Spleen (tissue), 11 donors: ENCODE data around the gene BRD3. TPM values are rescaled to one million over a fixed set of nuclear protein-coding genes. Genes with fewer than 3 reads are reported as not detected.
A peak's percentile ranks its signal among the peaks of the same experiment; 100 is the strongest.

Experiments used
- DNase-seq: peaks from one replicate; pipeline ENCODE4 v3.0.0-alpha.2; 2020
- H3K27ac ChIP-seq, 8 donors: fragments of 200-600 bp; sonication (generic) in 7 of 8; 1 replicate in 4 of 8; 2 replicates in 4 of 8; pipeline versions ENCODE4 v1.5.0 to v1.8.0; 2016 to 2021; ENCODE audit warnings: inconsistent platforms in 4 of 8, mild to moderate bottlenecking in 4 of 8, moderate library complexity in 1 of 8
- H3K27me3 ChIP-seq, 7 donors: fragments of 200-600 bp; sonication (generic) in 6 of 7; replicated peaks in 1 of 7; 1 replicate in 4 of 7; 2 replicates in 3 of 7; pipeline versions ENCODE4 v1.5.0 to v1.8.0; 2016 to 2021; ENCODE audit warnings: inconsistent platforms in 3 of 7, mild to moderate bottlenecking in 1 of 7
- H3K36me3 ChIP-seq, 6 donors: fragments of 200-600 bp; sonication (generic) in 5 of 6; 1 replicate in 4 of 6; 2 replicates in 2 of 6; pipeline versions ENCODE4 v1.5.0 to v1.8.0; 2016 to 2021; ENCODE audit warnings: inconsistent platforms in 2 of 6
- H3K4me1 ChIP-seq, 6 donors: fragments of 200-600 bp; sonication (generic) in 5 of 6; 1 replicate in 3 of 6; 2 replicates in 3 of 6; pipeline versions ENCODE4 v1.5.0 to v1.8.0; 2016 to 2021; ENCODE audit warnings: inconsistent platforms in 3 of 6
- H3K4me3 ChIP-seq, 8 donors: fragments of 200-600 bp; sonication (generic) in 7 of 8; 1 replicate in 4 of 8; 2 replicates in 4 of 8; pipeline versions ENCODE4 v1.5.0 to v1.8.0; 2016 to 2021; ENCODE audit warnings: inconsistent platforms in 4 of 8, mild to moderate bottlenecking in 4 of 8, moderate library complexity in 2 of 8
- H3K9me3 ChIP-seq, 8 donors: fragments of 200-600 bp; sonication (generic) in 7 of 8; 1 replicate in 4 of 8; 2 replicates in 4 of 8; pipeline versions ENCODE4 v1.5.0 to v1.8.0; 2016 to 2021; ENCODE audit warnings: inconsistent platforms in 4 of 8
- CTCF ChIP-seq, 11 experiments: fragments of 200-600 bp in 7 of 11; fragments of 450-650 bp in 4 of 11; sonication (generic) in 4 of 11; IDR thresholded peaks in 8 of 11; conservative IDR thresholded peaks in 3 of 11; 1 replicate in 7 of 11; 2 replicates in 4 of 11; pipeline versions ENCODE4 v1.4.0 to v1.8.0; 2016 to 2021; ENCODE audit warnings: antibody characterized with exemption in 11 of 11, inconsistent platforms in 4 of 11, mild to moderate bottlenecking in 1 of 11
- POLR2A ChIP-seq, 3 donors: fragments of 450-650 bp; IDR thresholded peaks; one replicate each; pipeline ENCODE4 v1.5.1; 2017; ENCODE audit warnings: antibody characterized with exemption in 3 of 3, mild to moderate bottlenecking in 1 of 3
- POLR2AphosphoS5 ChIP-seq, 3 donors: sonication (generic); formaldehyde crosslinking; IDR thresholded peaks; one replicate each; pipeline ENCODE4 v1.5.1; 2017; ENCODE audit warnings: antibody characterized with exemption in 3 of 3
- WGBS, 5 donors: extraction: QIAGEN DNeasy Blood & Tissue Kit in 3 of 5; methylation state at CpG; one replicate each; pipeline versions ENCODE4 v1.1.5 to v1.1.7; 2013 to 2018; 5-methylcytosine and 5-hydroxymethylcytosine counted together
- intact Hi-C: fragments of 100-400 bp; cut with DNase I; formaldehyde crosslinking; loops from one replicate; pipeline ENCODE4 v1.15.0; 2023; ENCODE audit warnings: low total_unique reads
- polyA plus RNA-seq, 3 donors: library from polyadenylated mRNA; stranded (reverse); fragments of 200-250 nt; gene quantifications; one replicate each; pipeline ENCODE4 v1.2.1, GENCODE V29; 2013
- total RNA-seq, 7 donors: library from RNA; depleted of rRNA in 3 of 7; stranded (reverse); fragments of >200 nt in 3 of 7; fragmentation: NEBNext Ultra II Directional in 4 of 7; extraction: Animal tissue kit (Norgen Biotek cat#: 25700) in 4 of 7; gene quantifications; one replicate each; pipeline versions ENCODE4 v1.1.0 to v1.2.1, GENCODE V29; 2016 to 2021
- donor health status: healthy with polysubstance abuse.
- donor health status: DM: no; HTN: no; CAD: no; lungs with moderate emphysema.
- donor health status: DM: no; HTN: no; CAD: no.
- donor health status: Bipolar disorder and iron deficiency.
- donor health status: healthy.
- donor health status: DM: no; HTN: no; CAD: no.
- donor health status: DM: yes; HTN: yes; CAD: no.

BRD3 gene
- total and polyA plus RNA-seq, 10 donors: 5.9 to 54.0 (median 30.0) TPM

- H3K9me3 ChIP-seq: no peaks in the 10 kb centered on the region
- 83 to 98% (median 92%) methylated on average over 2 of the region's 2 CpGs for WGBS, 5 donors
- intact Hi-C loops: no loop called here
- H3K27ac ChIP-seq: no peak overlapping the region
- peaks cover 13 to 21% (median 17%) of the 10 kb centered on the region in 6 donors for H3K4me1 ChIP-seq
- H3K27me3 ChIP-seq: peaks cover 0 to 51% (median 0%) of the 10 kb centered on the region in 7 donors
- no peak for TF ChIP-seq POLR2A (IDR thresholded peaks at IDR 0.05)
- TF ChIP-seq POLR2AphosphoS5 (IDR thresholded peaks at IDR 0.05): no peak
- TF ChIP-seq CTCF (IDR thresholded peaks at IDR 0.05 in 8 of 11, conservative IDR thresholded peaks at IDR 0.05 in 3 of 11): no peak
- H3K36me3 ChIP-seq: no peaks in the 10 kb centered on the region
- H3K4me3 ChIP-seq: no peak overlapping the region
- no peak for DNase-seq
These were observed 70.2 kb downstream of the BRD3 start for GRCh38 chr9:133997584-133997983.

DNA sequence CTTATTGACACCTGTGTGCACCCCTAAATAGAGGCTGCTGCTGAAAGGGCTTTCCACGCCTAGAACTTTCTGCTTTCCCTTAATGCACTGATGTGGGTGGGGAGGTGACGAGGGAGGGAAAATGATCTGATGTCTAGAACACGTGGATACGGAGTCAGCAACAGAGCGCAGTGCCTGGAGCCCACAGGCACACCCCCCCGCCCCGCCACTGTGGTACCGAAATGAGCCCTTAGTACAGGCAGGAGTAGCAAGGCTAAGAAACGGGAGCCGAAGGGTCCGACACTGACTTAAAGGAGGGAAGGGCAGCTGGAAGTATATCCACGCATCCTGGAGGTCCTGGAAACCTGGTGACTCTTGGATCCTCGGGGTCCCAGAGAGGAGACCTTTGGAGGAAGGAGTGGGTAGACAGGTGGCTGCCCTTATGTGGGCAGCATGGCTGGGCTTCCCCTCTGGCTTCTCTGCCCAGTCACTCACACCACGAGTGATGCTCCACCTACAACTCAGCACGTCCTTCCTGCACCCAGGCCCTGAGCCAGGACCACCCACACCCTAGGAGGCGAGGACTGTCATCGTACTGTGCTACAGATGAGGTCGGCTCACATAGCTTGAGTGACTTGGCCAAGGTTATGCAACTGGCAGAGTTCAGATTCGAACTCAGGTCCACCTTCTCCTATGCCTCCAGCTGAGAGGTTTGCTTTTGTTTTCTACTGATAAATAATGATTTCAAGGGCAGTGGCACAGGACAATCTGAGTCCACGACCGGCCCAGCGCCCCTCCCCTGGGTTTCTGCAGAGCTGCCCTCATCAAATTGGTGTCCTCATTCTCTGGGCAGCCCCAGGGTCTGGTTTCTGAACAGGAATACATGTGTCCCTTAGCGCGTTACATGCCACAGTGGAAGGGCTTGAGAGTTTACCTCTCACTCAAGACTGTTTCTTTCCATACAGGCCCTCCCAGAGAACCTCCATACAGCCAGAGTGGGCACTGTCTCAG, 71.0 kb downstream of the BRD3 start:
- DNase-seq: peak; percentile 64

DNA sequence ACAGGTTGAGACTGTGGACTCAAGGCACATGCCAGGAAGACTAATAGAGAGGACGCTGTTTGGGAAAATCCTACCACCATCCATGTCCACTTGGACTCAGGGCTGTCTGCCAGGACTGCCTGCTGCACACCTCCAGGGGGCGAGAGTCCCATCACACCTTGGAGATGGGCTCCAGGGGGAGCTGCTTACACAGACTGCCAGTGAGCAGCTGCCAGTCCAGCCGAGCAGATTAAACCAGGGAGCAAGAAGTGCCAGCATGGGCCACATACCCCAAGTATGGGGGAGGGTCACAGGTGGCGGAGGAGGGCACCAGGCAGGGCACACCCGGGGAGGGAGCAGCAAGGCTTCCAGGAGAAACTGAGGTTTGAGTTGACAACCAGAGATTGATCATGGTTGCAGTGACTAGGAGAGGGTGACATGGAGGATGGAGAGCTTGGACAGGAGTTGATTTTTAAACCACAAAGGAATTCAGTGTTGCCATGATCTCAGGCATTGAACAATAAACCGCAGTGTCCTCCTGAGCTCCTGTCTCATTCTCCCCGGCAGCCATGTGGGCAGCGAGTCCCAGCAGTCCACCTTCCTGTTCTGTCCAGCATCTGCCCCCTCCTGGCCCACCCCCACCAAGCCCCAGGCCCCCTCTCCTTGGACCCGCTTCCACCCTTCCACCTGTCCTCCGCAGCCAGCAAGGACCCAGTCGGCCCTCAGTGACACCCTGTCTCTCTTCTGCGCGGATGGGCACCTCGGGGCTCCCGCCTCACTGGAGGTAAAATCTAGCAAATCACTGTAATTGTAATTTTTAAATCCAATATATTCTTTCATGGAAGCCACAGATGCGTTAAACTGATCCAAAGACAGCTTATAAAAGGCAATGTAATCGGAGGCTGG, 72.6 kb downstream of the BRD3 start:
- peaks cover 20 to 38% (median 30%) of the 10 kb centered on the region in 6 donors for H3K4me1 ChIP-seq
- H3K4me3 ChIP-seq: no peak overlapping the region
- DNase-seq: peak; percentile 73
- intact Hi-C loops: no loop called here
- WGBS, 5 donors: 71 to 79% (median 74%) methylated on average over 17 of the region's 17 CpGs
- no peaks in the 10 kb centered on the region for H3K36me3 ChIP-seq
- TF ChIP-seq POLR2A (IDR thresholded peaks at IDR 0.05): no peak
- no peak for TF ChIP-seq CTCF (IDR thresholded peaks at IDR 0.05 in 8 of 11, conservative IDR thresholded peaks at IDR 0.05 in 3 of 11)
- no peaks in the 10 kb centered on the region for H3K9me3 ChIP-seq
- peaks cover 0 to 72% (median 15%) of the 10 kb centered on the region in 7 donors for H3K27me3 ChIP-seq
- H3K27ac ChIP-seq: no peak overlapping the region

More for the DNA sequence above, 71.0 kb downstream of the BRD3 start:
- 64 to 76% (median 67%) methylated on average over 20 to 24 of the region's 24 CpGs for WGBS, 5 donors
- H3K9me3 ChIP-seq: no peaks in the 10 kb centered on the region
- TF ChIP-seq POLR2A (IDR thresholded peaks at IDR 0.05) (no peak), CTCF (IDR thresholded peaks at IDR 0.05 in 8 of 11, conservative IDR thresholded peaks at IDR 0.05 in 3 of 11) (no peak), POLR2AphosphoS5 (IDR thresholded peaks at IDR 0.05) (no peak)
- no peaks in the 10 kb centered on the region for H3K36me3 ChIP-seq
- peaks cover 0 to 56% (median under 1%) of the 10 kb centered on the region in 7 donors for H3K27me3 ChIP-seq
- H3K4me3 ChIP-seq: no peak overlapping the region
- peaks cover 13 to 23% (median 17%) of the 10 kb centered on the region in 6 donors for H3K4me1 ChIP-seq
- H3K27ac ChIP-seq: no peak overlapping the region
- intact Hi-C loops: no loop called here
